ENCODE measurements around the gene PRXL2B. TPM values are rescaled to one million over a fixed set of nuclear protein-coding genes. Genes with fewer than 3 reads are reported as not detected.

PRXL2B gene
- total RNA-seq, 1 experiment from 2014 or later: 12.6 TPM

DNA sequence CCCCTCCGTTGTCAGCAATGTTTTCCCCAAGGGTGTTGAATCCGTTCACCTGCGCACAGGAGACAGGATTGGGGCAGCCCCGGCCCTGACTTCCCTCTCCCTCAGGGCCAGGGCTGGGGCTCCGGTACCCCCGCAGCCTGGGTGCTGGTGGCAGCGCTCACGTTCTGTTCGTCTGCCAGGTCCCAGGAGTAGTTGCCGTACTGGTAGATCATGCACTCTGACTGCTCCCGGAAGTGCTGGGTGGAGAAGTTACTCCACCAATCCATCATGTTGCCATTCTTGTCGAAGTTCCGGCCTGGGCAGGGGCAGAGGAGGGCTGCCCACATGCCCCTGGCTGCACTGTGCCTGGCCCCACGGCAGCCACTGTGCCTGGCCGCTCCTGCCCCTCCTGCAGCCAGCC lies 6.1 kb downstream of the PRXL2B start:
- H3K4me3 Mint-ChIP-seq (ENCODE audit: unreplicated experiment): no peak overlapping the region
- peaks cover 1% of the 10 kb centered on the region for H3K27me3 Mint-ChIP-seq (ENCODE audit: insufficient read depth, unreplicated experiment)
- BruUV-seq (replicated peaks): no TSS peak

DNA sequence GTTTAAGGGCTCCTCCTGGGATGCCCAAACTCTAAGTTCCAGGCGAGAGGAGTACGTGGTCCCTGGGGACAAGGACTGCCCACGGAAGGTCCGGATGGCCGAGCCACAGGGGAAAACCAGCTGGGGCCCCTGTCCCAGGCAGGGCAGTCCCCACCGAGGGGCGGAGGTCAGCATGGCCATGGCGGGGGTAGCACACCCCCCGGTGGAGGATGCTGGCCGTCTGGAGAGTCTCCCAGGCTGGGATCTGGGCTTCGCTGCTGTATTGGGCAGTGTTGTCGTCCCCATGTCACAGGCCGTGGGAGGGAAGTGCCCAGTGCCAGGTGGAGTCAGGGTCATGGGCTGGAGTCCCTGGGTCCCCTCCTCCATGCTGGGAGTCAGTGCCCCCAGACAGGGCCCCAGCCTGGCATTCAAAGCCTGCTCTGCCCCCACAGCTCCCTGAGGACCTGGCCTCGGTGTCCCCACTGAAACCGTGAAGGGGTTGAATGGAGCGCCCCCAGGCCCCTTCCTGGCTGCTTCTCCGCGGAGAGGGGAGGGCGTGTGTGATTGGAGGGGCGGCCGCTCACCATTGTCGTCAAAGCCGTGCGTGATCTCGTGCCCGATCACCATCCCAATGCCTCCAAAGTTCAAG lies 6.8 kb downstream of the PRXL2B start:
- H3K9me3 Mint-ChIP-seq (ENCODE audit: unreplicated experiment): no peaks in the 10 kb centered on the region
- no peaks in the 10 kb centered on the region for H3K4me1 Mint-ChIP-seq (ENCODE audit: insufficient read depth, unreplicated experiment)
- intact Hi-C loops (cut with micrococcal nuclease): no loop called here
- H3K36me3 Mint-ChIP-seq (ENCODE audit: insufficient read depth, unreplicated experiment): peaks cover 6% of the 10 kb centered on the region
- no peak overlapping the region for H3K4me3 Mint-ChIP-seq (ENCODE audit: unreplicated experiment)
- BruUV-seq (replicated peaks): no TSS peak
- CTCF ChIA-PET: no interaction called here
- POLR2A ChIA-PET: no interaction called here
- TF ChIP-seq, protein P1, sequence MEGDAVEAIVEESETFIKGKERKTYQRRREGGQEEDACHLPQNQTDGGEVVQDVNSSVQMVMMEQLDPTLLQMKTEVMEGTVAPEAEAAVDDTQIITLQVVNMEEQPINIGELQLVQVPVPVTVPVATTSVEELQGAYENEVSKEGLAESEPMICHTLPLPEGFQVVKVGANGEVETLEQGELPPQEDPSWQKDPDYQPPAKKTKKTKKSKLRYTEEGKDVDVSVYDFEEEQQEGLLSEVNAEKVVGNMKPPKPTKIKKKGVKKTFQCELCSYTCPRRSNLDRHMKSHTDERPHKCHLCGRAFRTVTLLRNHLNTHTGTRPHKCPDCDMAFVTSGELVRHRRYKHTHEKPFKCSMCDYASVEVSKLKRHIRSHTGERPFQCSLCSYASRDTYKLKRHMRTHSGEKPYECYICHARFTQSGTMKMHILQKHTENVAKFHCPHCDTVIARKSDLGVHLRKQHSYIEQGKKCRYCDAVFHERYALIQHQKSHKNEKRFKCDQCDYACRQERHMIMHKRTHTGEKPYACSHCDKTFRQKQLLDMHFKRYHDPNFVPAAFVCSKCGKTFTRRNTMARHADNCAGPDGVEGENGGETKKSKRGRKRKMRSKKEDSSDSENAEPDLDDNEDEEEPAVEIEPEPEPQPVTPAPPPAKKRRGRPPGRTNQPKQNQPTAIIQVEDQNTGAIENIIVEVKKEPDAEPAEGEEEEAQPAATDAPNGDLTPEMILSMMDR (IDR thresholded peaks at IDR 0.05; ENCODE audit: unreplicated experiment): no peak
- H3K27me3 Mint-ChIP-seq (ENCODE audit: insufficient read depth, unreplicated experiment): peaks cover 8% of the 10 kb centered on the region
- H3K27ac Mint-ChIP-seq (ENCODE audit: low read depth, unreplicated experiment): no peak overlapping the region
- DNase-seq (ENCODE audit: unreplicated experiment): no peak

More for the DNA sequence above, 6.1 kb downstream of the PRXL2B start:
- no peak for DNase-seq (ENCODE audit: unreplicated experiment)
- Mint-ChIP-seq H3K4me1 (ENCODE audit: insufficient read depth, unreplicated experiment) (no peaks in the 10 kb centered on the region), H3K36me3 (ENCODE audit: insufficient read depth, unreplicated experiment) (peaks cover 6% of the 10 kb centered on the region), H3K9me3 (ENCODE audit: unreplicated experiment) (no peaks in the 10 kb centered on the region), H3K27ac (ENCODE audit: low read depth, unreplicated experiment) (no peak overlapping the region)
- intact Hi-C loops (cut with micrococcal nuclease): no loop called here
- TF ChIP-seq, protein P1 (IDR thresholded peaks at IDR 0.05; ENCODE audit: unreplicated experiment): no peak
- CTCF ChIA-PET: no interaction called here
- POLR2A ChIA-PET: no interaction called here

DNA sequence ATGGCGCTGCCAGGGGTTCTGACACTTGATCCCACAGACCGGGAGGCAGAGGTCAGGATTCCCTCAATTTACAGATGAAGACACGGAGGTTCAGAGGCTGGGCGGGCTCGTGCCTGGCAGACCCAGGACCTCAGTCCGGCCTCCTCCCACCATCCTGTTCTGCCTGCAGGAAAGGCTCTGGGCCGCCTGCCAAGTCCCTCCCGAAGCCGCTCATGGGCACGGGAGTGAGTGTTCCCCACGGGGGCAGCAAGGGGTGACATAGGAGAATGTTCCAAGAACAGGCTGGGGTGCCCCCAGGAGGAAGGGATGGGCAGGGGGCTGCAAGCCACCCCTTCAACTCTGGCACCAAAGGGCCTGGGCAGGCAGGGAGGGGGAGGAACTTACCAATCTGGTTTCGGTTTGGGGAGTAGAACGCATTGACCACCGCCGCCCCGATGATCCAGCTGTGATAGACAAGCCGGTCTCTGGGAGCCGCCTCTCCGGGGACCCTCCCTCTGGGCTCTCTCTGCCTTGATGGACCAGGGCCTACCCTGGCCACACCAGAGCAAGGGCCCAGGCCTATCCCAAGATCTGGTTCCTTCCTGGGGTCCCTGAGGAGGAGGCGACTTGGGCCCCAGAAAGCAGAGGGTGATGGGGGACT lies 7.5 kb downstream of the PRXL2B start:
- ChIA-PET CTCF (no interaction called here), POLR2A (no interaction called here)
- peaks cover 16% of the 10 kb centered on the region for H3K27me3 Mint-ChIP-seq (ENCODE audit: insufficient read depth, unreplicated experiment)
- H3K9me3 Mint-ChIP-seq (ENCODE audit: unreplicated experiment): no peaks in the 10 kb centered on the region
- no peak overlapping the region for H3K27ac Mint-ChIP-seq (ENCODE audit: low read depth, unreplicated experiment)
- intact Hi-C loops (cut with micrococcal nuclease): no loop called here
- H3K4me3 Mint-ChIP-seq (ENCODE audit: unreplicated experiment): no peak overlapping the region
- peaks cover 6% of the 10 kb centered on the region for H3K36me3 Mint-ChIP-seq (ENCODE audit: insufficient read depth, unreplicated experiment)
- TF ChIP-seq, protein P1 (IDR thresholded peaks at IDR 0.05; ENCODE audit: unreplicated experiment): no peak
- DNase-seq (ENCODE audit: unreplicated experiment): peak; percentile 28
- H3K4me1 Mint-ChIP-seq (ENCODE audit: insufficient read depth, unreplicated experiment): no peaks in the 10 kb centered on the region
- BruUV-seq (replicated peaks): no TSS peak

DNA sequence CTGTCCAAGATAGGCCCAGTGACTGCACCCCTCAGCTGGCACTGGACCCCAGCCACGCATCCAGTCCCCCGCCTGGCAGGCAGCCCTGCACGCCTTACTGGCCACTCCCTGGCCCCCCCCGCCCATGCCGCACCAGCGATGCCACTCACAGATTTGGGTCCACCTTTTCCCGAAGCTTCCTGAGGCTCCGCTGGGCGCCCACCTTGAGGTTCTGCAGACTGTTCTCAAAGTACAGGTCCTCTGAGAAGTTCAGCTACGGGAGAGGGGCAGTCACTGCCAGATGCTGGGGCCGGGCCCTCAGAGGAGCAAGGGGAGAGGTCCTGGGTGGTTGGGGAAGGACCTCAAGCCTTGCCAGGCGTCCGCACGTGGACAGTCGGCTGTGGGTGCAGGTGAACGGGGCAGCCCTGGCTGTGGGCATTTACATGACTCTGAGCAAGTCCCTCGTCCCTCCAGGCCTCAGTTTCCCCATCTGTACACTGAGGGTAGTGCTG lies 8.1 kb downstream of the PRXL2B start:
- POLR2A ChIA-PET: no interaction called here
- H3K9me3 Mint-ChIP-seq (ENCODE audit: unreplicated experiment): no peaks in the 10 kb centered on the region

More for the DNA sequence above, 8.1 kb downstream of the PRXL2B start:
- Mint-ChIP-seq H3K27ac (ENCODE audit: low read depth, unreplicated experiment) (no peak overlapping the region), H3K27me3 (ENCODE audit: insufficient read depth, unreplicated experiment) (peaks cover 16% of the 10 kb centered on the region), H3K4me1 (ENCODE audit: insufficient read depth, unreplicated experiment) (no peaks in the 10 kb centered on the region), H3K4me3 (ENCODE audit: unreplicated experiment) (no peak overlapping the region), H3K36me3 (ENCODE audit: insufficient read depth, unreplicated experiment) (peaks cover 6% of the 10 kb centered on the region)
- intact Hi-C loops (cut with micrococcal nuclease): no loop called here
- TF ChIP-seq, protein P1 (IDR thresholded peaks at IDR 0.05; ENCODE audit: unreplicated experiment): no peak
- BruUV-seq (replicated peaks): no TSS peak
- CTCF ChIA-PET: no interaction called here
- DNase-seq (ENCODE audit: unreplicated experiment): no peak

Measured in MCF 10A (cell line).